Hematopoietic multipotent progenitor cell treated with erythropoietin and hydrocortisone succinate and interleukin-3 and kit ligand, for 4 days (in vitro differentiated cells): ENCODE data around the gene YBX1.
"Not testable (repeated sequence)": the region's sequence is repeated elsewhere in the genome, so short reads cannot be mapped to it uniquely, and the experiment has no call there.

Experiments used
- DNase-seq: peaks from one replicate; pipeline ENCODE4 v3.0.0-alpha.2; 2015

YBX1 gene

GRCh38 chr1:42751511-42752070 lies 69.4 kb downstream of the YBX1 start:
- not testable (repeated sequence) for DNase-seq

- no peak for DNase-seq
These were observed 70.1 kb downstream of the YBX1 start for GRCh38 chr1:42752284-42752683.

GRCh38 chr1:42753070-42753469 lies 70.9 kb downstream of the YBX1 start:
- no peak for DNase-seq
